Ovary (tissue), 9 donors: ENCODE results near the gene BICC1. TPM values are rescaled to one million over a fixed set of nuclear protein-coding genes. Genes with fewer than 3 reads are reported as not detected.

Experiments
- DNase-seq, 5 donors: peaks; one replicate each; pipeline ENCODE4 v3.0.0-alpha.2; 2019 to 2020
- H3K27ac ChIP-seq, 2 donors: fragments of 200-600 bp; one replicate each; pipeline versions ENCODE4 v1.5.1 to v1.8.0; 2019 to 2022
- H3K27me3 ChIP-seq: fragments of 200-600 bp; one replicate; pipeline ENCODE4 v1.8.0; 2022
- H3K36me3 ChIP-seq: fragments of 200-600 bp; sonication (generic); one replicate; pipeline ENCODE4 v1.5.1; 2019
- H3K4me1 ChIP-seq: one replicate; pipeline ENCODE4 v1.8.1; 2013; ENCODE audit warnings: mild to moderate bottlenecking, moderate library complexity; ENCODE audit not compliant: insufficient read depth
- H3K4me3 ChIP-seq: fragments of 200-600 bp; sonication (generic); one replicate; pipeline ENCODE4 v1.5.1; 2017
- H3K9me3 ChIP-seq, 2 donors: fragments of 200-600 bp in 1 of 2; sonication (generic) in 1 of 2; one replicate each; pipeline versions ENCODE4 v1.5.1 to v1.8.1; 2013 to 2019; ENCODE audit warnings: mild to moderate bottlenecking in 1 of 2, moderate library complexity in 1 of 2
- EP300 ChIP-seq: sonication (generic); formaldehyde crosslinking; IDR thresholded peaks from one replicate; pipeline ENCODE4 v1.6.1; 2017; ENCODE audit warnings: antibody characterized with exemption
- POLR2A ChIP-seq: fragments of 450-650 bp; IDR thresholded peaks from one replicate; pipeline ENCODE4 v1.6.1; 2017; ENCODE audit warnings: antibody characterized with exemption, mild to moderate bottlenecking, moderate library complexity
- WGBS, 3 donors: extraction: QIAGEN DNeasy Blood & Tissue Kit in 1 of 3; methylation state at CpG; one replicate each; pipeline versions ENCODE4 v1.1.5 to v1.1.7; 2013 to 2017; 5-methylcytosine and 5-hydroxymethylcytosine counted together
- intact Hi-C, 4 donors: fragments of 100-400 bp; cut with DNase I; formaldehyde crosslinking; loops; one replicate each; pipeline versions ENCODE4 v1.11.0 to v1.15.1; 2022 to 2023
- polyA plus RNA-seq, 2 donors: library from polyadenylated mRNA; stranded (reverse); fragments of 200-250 nt in 1 of 2; fragments of 350-450 nt in 1 of 2; fragmentation: Illumina TruSeq in 1 of 2; extraction: RNeasy Lipid Tissue Mini Kit (QIAGEN cat#74804) in 1 of 2; gene quantifications; one replicate each; pipeline ENCODE4 v1.2.3, GENCODE V29; 2013 to 2014
- total RNA-seq, 7 donors: library from RNA; depleted of rRNA in 2 of 7; stranded (reverse); fragments of >200 nt in 2 of 7; fragmentation: NEBNext Ultra II Directional in 3 of 7; extraction: Animal tissue kit (Norgen Biotek cat#: 25700) in 3 of 7; gene quantifications; one replicate each; pipeline versions ENCODE4 v1.1.0 to v1.2.4, GENCODE V29; 2016 to 2023
- TF ChIP-seq, protein P1 (sequence below), 3 donors: fragments of 450-650 bp in 2 of 3; fragments of 200-600 bp in 1 of 3; IDR thresholded peaks; one replicate each; pipeline versions ENCODE4 v1.5.1 to v1.8.0; 2016 to 2022; ENCODE audit warnings: antibody characterized with exemption in 3 of 3, mild to moderate bottlenecking in 1 of 3
- donor health status: DM: no; HTN: no; CAD: no; lungs with moderate emphysema.
- donor health status: DM: no; HTN: no; CAD: no.
- donor health status: Bipolar disorder and iron deficiency.
- donor health status: DM: yes; HTN: yes; CAD: no.
- donor health status: DM: no; HTN: no; CAD: no.
- donor health status: DM: yes; HTN: yes; CAD: no.

BICC1 gene
- total and polyA plus RNA-seq, 9 donors: 13.6 to 43.4 (median 23.5) TPM

GRCh38 chr10:58838561-58839208 lies 326.0 kb downstream of the BICC1 start:
- intact Hi-C loops: no loop called here
- no peaks in the 10 kb centered on the region for H3K36me3 ChIP-seq
- H3K4me3 ChIP-seq: no peak overlapping the region
- H3K9me3 ChIP-seq: no peaks in the 10 kb centered on the region
- peaks cover 2% of the 10 kb centered on the region for H3K4me1 ChIP-seq
- no peak for DNase-seq
- no peak overlapping the region for H3K27ac ChIP-seq
- WGBS, 3 donors: 73 to 88% (median 81%) methylated on average over 1 of the region's 1 CpG
- H3K27me3 ChIP-seq: no peaks in the 10 kb centered on the region
- TF ChIP-seq, protein P1, sequence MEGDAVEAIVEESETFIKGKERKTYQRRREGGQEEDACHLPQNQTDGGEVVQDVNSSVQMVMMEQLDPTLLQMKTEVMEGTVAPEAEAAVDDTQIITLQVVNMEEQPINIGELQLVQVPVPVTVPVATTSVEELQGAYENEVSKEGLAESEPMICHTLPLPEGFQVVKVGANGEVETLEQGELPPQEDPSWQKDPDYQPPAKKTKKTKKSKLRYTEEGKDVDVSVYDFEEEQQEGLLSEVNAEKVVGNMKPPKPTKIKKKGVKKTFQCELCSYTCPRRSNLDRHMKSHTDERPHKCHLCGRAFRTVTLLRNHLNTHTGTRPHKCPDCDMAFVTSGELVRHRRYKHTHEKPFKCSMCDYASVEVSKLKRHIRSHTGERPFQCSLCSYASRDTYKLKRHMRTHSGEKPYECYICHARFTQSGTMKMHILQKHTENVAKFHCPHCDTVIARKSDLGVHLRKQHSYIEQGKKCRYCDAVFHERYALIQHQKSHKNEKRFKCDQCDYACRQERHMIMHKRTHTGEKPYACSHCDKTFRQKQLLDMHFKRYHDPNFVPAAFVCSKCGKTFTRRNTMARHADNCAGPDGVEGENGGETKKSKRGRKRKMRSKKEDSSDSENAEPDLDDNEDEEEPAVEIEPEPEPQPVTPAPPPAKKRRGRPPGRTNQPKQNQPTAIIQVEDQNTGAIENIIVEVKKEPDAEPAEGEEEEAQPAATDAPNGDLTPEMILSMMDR (IDR thresholded peaks at IDR 0.05): no peak

DNA sequence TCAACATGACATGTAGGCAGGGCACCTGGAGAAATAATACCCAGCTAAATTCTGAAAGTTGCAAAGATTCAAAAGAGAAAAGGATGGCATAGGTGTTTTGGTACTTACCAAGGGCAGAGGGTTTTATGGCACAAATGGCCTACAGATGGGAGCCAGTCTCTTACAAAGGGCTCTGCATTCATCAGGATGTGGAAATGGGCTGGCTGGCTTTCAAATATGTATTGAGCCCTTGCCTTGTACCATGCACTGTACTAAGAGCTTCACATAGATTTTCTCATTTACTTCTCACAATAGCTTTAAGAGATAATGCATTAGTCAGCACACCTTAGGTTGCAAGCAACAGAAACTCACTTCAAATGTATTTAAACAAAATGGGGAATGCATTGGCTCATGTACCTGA lies 327.1 kb downstream of the BICC1 start:
- Histone ChIP-seq H3K9me3 (no peaks in the 10 kb centered on the region), H3K27ac (no peak overlapping the region), H3K36me3 (no peaks in the 10 kb centered on the region), H3K27me3 (no peaks in the 10 kb centered on the region), H3K4me1 (no peaks in the 10 kb centered on the region), H3K4me3 (no peak overlapping the region)
- no peak for DNase-seq
- intact Hi-C loops: no loop called here
- TF ChIP-seq EP300: no peak
- no peak for TF ChIP-seq POLR2A
- TF ChIP-seq, protein P1 (IDR thresholded peaks at IDR 0.05): no peak

DNA sequence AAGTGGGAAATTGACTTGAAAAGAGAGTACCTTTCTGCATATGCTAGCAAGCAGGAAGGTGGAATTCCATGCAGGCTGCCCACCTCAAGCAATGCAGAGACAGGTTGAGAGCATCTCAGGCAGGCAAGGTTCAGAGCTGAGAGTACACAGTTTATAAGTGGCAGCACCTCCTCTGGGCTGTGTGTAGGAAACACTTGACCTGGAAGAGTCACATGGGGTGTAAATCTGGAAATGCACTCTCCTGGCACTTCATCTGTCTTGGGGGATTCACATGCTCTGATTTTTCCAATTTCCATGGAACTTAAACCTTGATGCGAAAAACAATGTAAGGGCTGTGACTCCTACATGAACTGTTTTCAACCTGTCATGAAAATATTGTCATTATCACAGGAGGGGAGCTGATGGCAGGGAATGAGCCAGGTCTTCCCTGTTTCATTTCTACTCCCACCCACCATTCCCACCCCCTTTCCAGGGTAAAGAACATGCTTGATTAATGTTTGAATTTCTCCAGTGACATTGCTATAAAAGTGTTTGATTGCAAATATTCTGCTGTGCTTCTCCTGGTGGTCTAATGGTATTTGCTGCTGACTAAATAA lies 328.3 kb downstream of the BICC1 start:
- Histone ChIP-seq H3K27me3 (no peaks in the 10 kb centered on the region), H3K4me3 (no peak overlapping the region), H3K27ac (no peak overlapping the region), H3K36me3 (no peaks in the 10 kb centered on the region), H3K4me1 (no peaks in the 10 kb centered on the region), H3K9me3 (no peaks in the 10 kb centered on the region)
- TF ChIP-seq, protein P1 (IDR thresholded peaks at IDR 0.05): no peak
- TF ChIP-seq POLR2A: no peak
- TF ChIP-seq EP300: no peak
- intact Hi-C loops: no loop called here
- DNase-seq: no peak
- WGBS, 3 donors: 74 to 94% (median 79%) methylated on average over 1 of the region's 1 CpG

GRCh38 chr10:58842860-58843376 lies 330.2 kb downstream of the BICC1 start:
- 92 to 93% (median 93%) methylated on average over 4 of the region's 4 CpGs for WGBS, 3 donors
- no peak for DNase-seq
- H3K4me3 ChIP-seq: no peak overlapping the region
- intact Hi-C loops: no loop called here
- H3K27me3 ChIP-seq: no peaks in the 10 kb centered on the region
- no peak overlapping the region for H3K27ac ChIP-seq
- no peaks in the 10 kb centered on the region for H3K36me3 ChIP-seq
- TF ChIP-seq, protein P1 (IDR thresholded peaks at IDR 0.05): no peak
- TF ChIP-seq POLR2A (no peak), EP300 (no peak)
- H3K4me1 ChIP-seq: no peaks in the 10 kb centered on the region
- H3K9me3 ChIP-seq: no peaks in the 10 kb centered on the region
